IgD-negative memory B cell (primary cell): ENCODE data around the gene EHBP1L1. TPM values are rescaled to one million over a fixed set of nuclear protein-coding genes. Genes with fewer than 3 reads are reported as not detected.
"Not testable (repeated sequence)": the region's sequence is repeated elsewhere in the genome, so short reads cannot be mapped to it uniquely, and the experiment has no call there.

ENCODE experiments used
- H3K27ac Mint-ChIP-seq, 3 donors: one replicate each; pipeline ENCODE4 v1.8.0; 2020 to 2022; ENCODE audit warnings: mild to moderate bottlenecking in 3 of 3, mixed read lengths in 3 of 3, moderate library complexity in 1 of 3
- H3K27me3 Mint-ChIP-seq: one replicate; pipeline ENCODE4 v1.8.0; 2021; ENCODE audit warnings: mixed read lengths
- H3K36me3 Mint-ChIP-seq: one replicate; pipeline ENCODE4 v1.8.0; 2020; ENCODE audit warnings: mild to moderate bottlenecking, mixed read lengths
- H3K4me1 Mint-ChIP-seq, 3 donors: one replicate each; pipeline ENCODE4 v1.8.0; 2020 to 2022; ENCODE audit warnings: mixed read lengths in 3 of 3, mild to moderate bottlenecking in 1 of 3
- H3K4me3 Mint-ChIP-seq, 4 donors: one replicate each; pipeline ENCODE4 v1.8.0; 2020 to 2022; ENCODE audit warnings: mild to moderate bottlenecking in 4 of 4, mixed read lengths in 4 of 4, moderate library complexity in 3 of 4
- H3K9me3 Mint-ChIP-seq, 3 donors: one replicate each; pipeline ENCODE4 v1.8.0; 2020 to 2021; ENCODE audit warnings: mixed read lengths in 3 of 3, mild to moderate bottlenecking in 1 of 3
- polyA plus RNA-seq: library from polyadenylated mRNA; unstranded; fragments of 300-500 nt; fragmentation: Illumina TruSeq; gene quantifications from one replicate; pipeline ENCODE4 v1.2.3, GENCODE V29; 2021

Gene EHBP1L1
- polyA plus RNA-seq, 1 donor from 2014 or later: 16.1 TPM

GRCh38 chr11:65627202-65627601, 51.3 kb downstream of the EHBP1L1 start:
- no peaks in the 10 kb centered on the region for H3K36me3 Mint-ChIP-seq
- H3K9me3 Mint-ChIP-seq: no peaks in the 10 kb centered on the region

GRCh38 chr11:65629579-65629978, 53.7 kb downstream of the EHBP1L1 start:
- Mint-ChIP-seq H3K27me3 (no peaks in the 10 kb centered on the region), H3K4me3 (no peak overlapping the region), H3K9me3 (no peaks in the 10 kb centered on the region), H3K4me1 (peaks cover 0 to 11% (median 6%) of the 10 kb centered on the region in 3 donors), H3K27ac (no peak overlapping the region), H3K36me3 (peaks cover 1% of the 10 kb centered on the region)

More at GRCh38 chr11:65627202-65627601, 51.3 kb downstream of the EHBP1L1 start:
- no peak overlapping the region for H3K27ac Mint-ChIP-seq
- H3K4me3 Mint-ChIP-seq: no peak overlapping the region
- no peaks in the 10 kb centered on the region for H3K27me3 Mint-ChIP-seq
- peaks cover 0 to 7% (median 6%) of the 10 kb centered on the region in 3 donors for H3K4me1 Mint-ChIP-seq

- H3K4me3 Mint-ChIP-seq: no peak overlapping the region
- peaks cover 0 to 11% (median 6%) of the 10 kb centered on the region in 3 donors for H3K4me1 Mint-ChIP-seq
- H3K36me3 Mint-ChIP-seq: peaks cover 2% of the 10 kb centered on the region
- no peaks in the 10 kb centered on the region for H3K27me3 Mint-ChIP-seq
- no peak overlapping the region for H3K27ac Mint-ChIP-seq
- H3K9me3 Mint-ChIP-seq: no peaks in the 10 kb centered on the region
These were observed 54.4 kb downstream of the EHBP1L1 start for GRCh38 chr11:65630215-65630614.

- Mint-ChIP-seq H3K4me1 (peaks cover 3 to 8% (median 5%) of the 10 kb centered on the region in 3 donors), H3K27ac (peak overlapping the region; percentile 45 to 86 (median 83)), H3K9me3 (no peaks in the 10 kb centered on the region), H3K27me3 (no peaks in the 10 kb centered on the region), H3K4me3 (peak overlapping the region in 1 of 4 donors; percentile 76), H3K36me3 (peaks cover 2% of the 10 kb centered on the region)
These were observed 57.7 kb downstream of the EHBP1L1 start for GRCh38 chr11:65633390-65634108.

GRCh38 chr11:65634109-65634436, 58.2 kb downstream of the EHBP1L1 start:
- Mint-ChIP-seq H3K36me3 (peaks cover 2% of the 10 kb centered on the region), H3K9me3 (no peaks in the 10 kb centered on the region), H3K4me3 (peak overlapping the region in 1 of 4 donors; percentile 76), H3K27ac (peak overlapping the region in 2 of 3 donors; percentile 45 to 83), H3K4me1 (peaks cover 3 to 12% (median 5%) of the 10 kb centered on the region in 3 donors), H3K27me3 (no peaks in the 10 kb centered on the region)

GRCh38 chr11:65634440-65634839, 58.6 kb downstream of the EHBP1L1 start:
- no peaks in the 10 kb centered on the region for H3K27me3 Mint-ChIP-seq
- no peak overlapping the region for H3K4me3 Mint-ChIP-seq
- H3K4me1 Mint-ChIP-seq: peaks cover 3 to 12% (median 6%) of the 10 kb centered on the region in 3 donors
- peaks cover 2% of the 10 kb centered on the region for H3K36me3 Mint-ChIP-seq
- H3K9me3 Mint-ChIP-seq: no peaks in the 10 kb centered on the region
- peak overlapping the region in 1 of 3 donors; percentile 42 for H3K27ac Mint-ChIP-seq

- H3K4me3 Mint-ChIP-seq: no peak overlapping the region
- no peaks in the 10 kb centered on the region for H3K9me3 Mint-ChIP-seq
- peaks cover 2% of the 10 kb centered on the region for H3K36me3 Mint-ChIP-seq
- H3K27me3 Mint-ChIP-seq: no peaks in the 10 kb centered on the region
- H3K4me1 Mint-ChIP-seq: peaks cover 3 to 12% (median 10%) of the 10 kb centered on the region in 3 donors
- peak overlapping the region in 1 of 3 donors; percentile 42 for H3K27ac Mint-ChIP-seq
These were observed 59.3 kb downstream of the EHBP1L1 start for GRCh38 chr11:65634905-65635731.

- Mint-ChIP-seq H3K4me1 (peaks cover 3 to 15% (median 10%) of the 10 kb centered on the region in 3 donors), H3K4me3 (peak overlapping the region; percentile 57 to 95 (median 76)), H3K27me3 (no peaks in the 10 kb centered on the region), H3K27ac (peak overlapping the region in 2 of 3 donors; percentile 76 to 98), H3K9me3 (no peaks in the 10 kb centered on the region), H3K36me3 (peaks cover 2% of the 10 kb centered on the region)
These were observed 60.5 kb downstream of the EHBP1L1 start for GRCh38 chr11:65636108-65637031.

GRCh38 chr11:65637032-65637557, 61.2 kb downstream of the EHBP1L1 start:
- Mint-ChIP-seq H3K4me3 (peak overlapping the region; percentile 79 to 97 (median 94)), H3K36me3 (peaks cover 2% of the 10 kb centered on the region), H3K9me3 (no peaks in the 10 kb centered on the region), H3K4me1 (peaks cover 8 to 19% (median 15%) of the 10 kb centered on the region in 3 donors), H3K27ac (peak overlapping the region; percentile 91 to 98 (median 97)), H3K27me3 (no peaks in the 10 kb centered on the region)

GRCh38 chr11:65637794-65638419, 62.1 kb downstream of the EHBP1L1 start, which contains the start of gene SIPA1:
Gene SIPA1 (plus strand): TSS chr11:65638101. CDS start chr11:65640922, 2,821 bp downstream.
- Mint-ChIP-seq H3K4me1 (peaks cover 8 to 19% (median 15%) of the 10 kb centered on the region in 3 donors), H3K9me3 (no peaks in the 10 kb centered on the region), H3K4me3 (peak within 1 kb of the TSS; percentile 94 to 99 (median 96)), H3K27ac (peak within 1 kb of the TSS; percentile 97 to 99 (median 98)), H3K27me3 (no peaks in the 10 kb centered on the region), H3K36me3 (peaks cover 1% of the 10 kb centered on the region)

GRCh38 chr11:65639228-65639597, 63.4 kb downstream of the EHBP1L1 start:
- H3K36me3 Mint-ChIP-seq, H3K27me3 Mint-ChIP-seq, H3K9me3 Mint-ChIP-seq: not testable (repeated sequence)
- Mint-ChIP-seq H3K4me3 (peak overlapping the region; percentile 94 to 99 (median 96)), H3K27ac (peak overlapping the region; percentile 97 to 99 (median 98)), H3K4me1 (peaks cover 8 to 22% (median 15%) of the 10 kb centered on the region in 3 donors)

- H3K27me3 Mint-ChIP-seq: no peaks in the 10 kb centered on the region
- H3K27ac Mint-ChIP-seq: peak overlapping the region; percentile 97 to 99 (median 98)
- peaks cover under 1% of the 10 kb centered on the region for H3K36me3 Mint-ChIP-seq
- H3K4me3 Mint-ChIP-seq: peak overlapping the region; percentile 94 to 99 (median 96)
- peaks cover 8 to 22% (median 15%) of the 10 kb centered on the region in 3 donors for H3K4me1 Mint-ChIP-seq
- no peaks in the 10 kb centered on the region for H3K9me3 Mint-ChIP-seq
These were observed 64.0 kb downstream of the EHBP1L1 start for GRCh38 chr11:65639623-65640482.
